Activated T-cell treated with anti-CD3 and anti-CD28 coated beads for 4 hours (primary cell): ENCODE measurements around the gene SMIM29.
A peak's percentile ranks its signal among the peaks of the same experiment; 100 is the strongest.

ENCODE experiments used
- DNase-seq: peaks from one replicate; pipeline ENCODE4 v3.0.0-alpha.2; 2020

The SMIM29 gene

DNA sequence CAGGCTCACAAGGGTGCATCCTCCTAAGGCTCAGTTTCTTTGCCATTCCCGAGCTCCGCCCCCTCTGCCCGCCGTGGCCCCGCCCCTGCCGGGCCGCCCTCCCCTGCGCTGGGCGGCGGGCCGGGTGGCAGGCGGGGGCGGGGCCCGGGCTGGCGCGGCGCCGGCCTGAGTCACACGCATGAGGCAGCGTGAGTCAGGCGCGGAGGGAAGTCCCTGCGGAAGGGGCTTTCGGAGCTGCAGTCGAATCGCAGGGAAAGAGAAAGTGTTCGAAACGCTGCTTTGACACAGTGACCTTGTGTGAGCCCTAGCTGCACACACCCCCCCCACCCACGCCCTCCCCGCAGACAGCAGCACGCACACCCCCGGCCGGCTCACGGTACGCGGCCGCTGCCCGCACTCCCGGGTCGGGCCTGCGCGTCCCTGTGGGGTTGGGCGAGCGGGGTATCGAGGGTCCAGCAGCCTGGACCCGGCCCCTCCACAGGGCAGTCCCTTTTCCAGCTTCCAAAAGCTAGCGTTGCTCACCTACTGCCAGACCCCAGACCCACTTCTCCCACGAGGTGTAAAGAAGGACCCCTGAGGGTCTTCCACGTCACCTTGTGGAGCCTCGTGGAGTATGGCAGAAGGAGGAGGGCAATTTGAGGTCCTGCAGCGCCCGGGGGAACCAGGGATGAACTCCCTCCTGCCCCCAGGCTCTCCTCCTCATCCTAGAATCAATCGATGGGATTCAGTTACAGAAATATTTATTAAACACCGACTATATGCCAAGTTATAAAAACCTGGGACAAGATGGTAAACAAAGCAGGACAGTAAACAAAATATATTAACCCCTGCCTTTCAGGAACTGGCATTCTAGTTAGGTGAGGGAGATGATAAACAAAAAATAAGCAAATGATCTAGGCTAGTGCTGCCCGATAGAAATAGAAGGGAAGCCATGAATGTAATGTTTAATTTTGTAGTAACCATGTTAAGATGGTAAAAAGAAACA lies 24.6 kb downstream of the SMIM29 start:
- peak; percentile 94 for DNase-seq

DNA sequence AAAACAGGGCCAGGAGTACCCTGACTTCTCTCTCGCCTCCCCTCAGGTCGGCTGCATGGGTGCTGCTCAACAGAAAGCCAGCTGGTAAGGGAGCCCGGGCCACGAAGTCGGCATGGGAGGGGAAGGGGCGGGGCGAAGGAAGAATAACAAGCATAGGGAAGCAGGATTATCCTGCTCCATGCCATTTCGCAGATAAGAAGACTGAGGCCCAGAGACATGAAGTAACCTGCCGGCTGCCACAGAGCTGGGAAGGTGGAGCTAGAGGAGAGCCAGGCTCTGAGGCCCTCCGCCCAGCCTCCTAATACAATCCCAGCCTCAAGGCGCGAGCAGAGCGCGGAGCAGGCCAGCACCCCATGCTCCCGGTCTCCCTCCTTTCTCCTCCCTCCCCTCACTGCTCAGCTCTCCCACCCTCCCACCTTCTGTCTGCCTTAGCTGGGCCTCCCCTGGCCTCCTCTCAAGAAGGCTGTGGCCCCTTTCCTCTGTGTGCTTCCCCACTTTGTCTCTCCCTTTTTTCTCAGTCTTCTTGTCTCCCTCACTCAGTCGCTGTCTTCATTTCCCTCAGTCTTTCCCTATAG lies 25.3 kb downstream of the SMIM29 start:
- DNase-seq = no peak

DNA sequence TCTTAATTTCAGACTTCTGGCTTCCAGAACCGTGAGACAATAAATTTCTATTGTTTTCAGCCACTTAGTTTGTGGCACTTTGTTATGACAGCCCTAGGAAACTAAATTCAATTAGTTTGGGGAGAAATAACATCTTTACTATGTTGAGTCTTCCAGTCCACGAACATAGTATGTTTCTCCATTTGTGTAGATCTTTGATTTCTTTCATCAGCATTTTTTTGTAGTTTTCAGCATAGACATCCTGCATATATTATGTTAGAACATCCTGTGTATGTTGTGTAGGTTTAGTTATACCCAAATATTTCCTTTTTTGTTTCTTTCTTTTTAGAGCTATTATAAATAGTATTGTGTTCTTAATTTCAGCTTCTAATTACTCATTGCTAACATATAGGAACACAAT lies 30.1 kb downstream of the SMIM29 start:
- DNase-seq = no peak

DNA sequence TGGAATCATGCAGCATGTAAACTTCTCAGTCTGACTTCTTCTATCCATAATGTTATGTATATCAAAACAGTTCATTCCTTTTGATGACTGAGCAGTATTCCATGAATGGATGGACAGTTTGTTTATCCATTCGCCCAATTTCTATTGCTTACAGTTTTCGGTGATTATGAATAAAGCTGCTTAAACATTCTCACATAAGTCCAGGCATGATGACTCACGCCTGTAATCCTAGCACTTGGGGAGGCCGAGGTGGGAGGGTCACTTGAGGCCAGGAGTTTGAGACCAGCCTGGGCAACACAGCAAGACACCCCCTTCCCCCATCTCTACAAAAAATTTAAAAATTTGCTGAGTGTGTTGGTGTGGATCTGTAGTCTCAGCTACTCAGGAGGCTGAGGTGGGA lies 35.0 kb downstream of the SMIM29 start:
- DNase-seq = no peak

DNA sequence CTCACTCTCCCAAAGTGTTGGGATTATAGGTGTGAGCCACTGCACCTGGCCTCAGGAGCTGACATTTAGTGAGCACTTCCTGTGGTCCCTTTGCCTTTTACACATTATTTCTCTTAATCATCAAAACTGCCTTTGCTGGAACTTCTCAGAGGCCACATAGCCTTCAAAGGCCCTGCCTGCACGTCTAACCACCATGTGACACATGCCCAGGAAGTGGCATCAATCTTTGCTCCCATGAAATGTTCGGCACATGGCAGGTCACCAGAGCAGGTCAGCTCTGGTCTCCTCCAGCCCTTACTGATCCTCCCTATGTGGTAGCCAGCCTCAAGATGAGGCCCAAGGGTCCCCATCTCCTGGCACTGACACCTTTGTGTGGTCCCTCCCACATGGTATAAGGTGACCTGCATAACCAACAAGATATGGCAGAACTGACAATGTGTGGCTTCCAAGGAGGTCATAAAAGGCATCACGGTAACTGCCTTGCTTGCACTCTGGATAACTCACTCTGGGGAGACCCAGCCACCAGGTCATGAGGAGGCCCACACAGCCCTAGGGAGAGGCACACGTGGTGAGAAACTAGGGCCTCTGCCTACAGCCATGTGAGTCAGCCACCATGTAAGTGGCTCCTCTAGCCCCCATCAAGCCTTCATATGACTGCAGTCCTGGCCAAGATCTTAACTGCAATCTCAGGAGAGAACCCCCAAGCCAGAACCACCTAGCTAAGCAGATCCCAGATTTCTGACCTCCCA lies 40.9 kb downstream of the SMIM29 start:
- no peak for DNase-seq

DNA sequence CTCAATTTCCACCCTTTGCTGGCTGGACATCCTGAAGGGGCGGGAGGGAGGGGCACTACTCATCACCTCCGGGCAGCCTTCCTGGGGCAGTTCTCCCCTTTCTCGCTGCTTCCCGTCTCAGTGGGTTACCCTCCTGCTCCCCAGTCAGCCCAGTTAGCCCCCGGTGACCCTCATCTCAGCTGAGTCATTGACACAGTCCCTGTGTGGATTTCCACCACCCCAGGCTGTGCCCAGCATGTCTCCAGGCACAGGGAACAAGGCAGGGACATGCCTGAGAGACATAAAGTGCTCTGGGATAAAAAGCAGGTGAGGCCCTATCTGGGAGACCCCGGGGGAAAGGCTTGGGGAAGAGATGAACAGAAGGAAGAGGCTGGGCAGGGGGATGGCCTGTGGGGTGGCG lies 42.1 kb downstream of the SMIM29 start:
- no peak for DNase-seq

DNA sequence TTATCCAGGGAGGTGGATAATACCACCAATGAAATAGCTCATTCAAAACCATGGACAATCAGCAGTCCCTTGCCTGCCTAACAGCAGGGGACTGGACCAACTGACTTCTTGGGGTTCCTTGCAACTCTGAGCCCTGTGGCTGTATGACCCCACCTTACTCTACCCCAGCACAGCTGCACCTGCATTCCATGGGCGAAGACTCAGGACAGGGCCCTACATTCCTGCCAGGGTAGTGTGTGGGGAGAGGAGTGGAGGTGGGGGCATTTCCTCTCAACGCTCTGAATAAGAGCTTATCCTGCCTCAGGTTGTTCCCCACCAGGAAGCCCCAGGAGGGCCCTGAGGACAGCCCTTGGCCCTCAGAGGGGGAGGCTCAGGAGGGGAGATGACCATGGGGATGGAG lies 42.9 kb downstream of the SMIM29 start:
- no peak for DNase-seq

DNA sequence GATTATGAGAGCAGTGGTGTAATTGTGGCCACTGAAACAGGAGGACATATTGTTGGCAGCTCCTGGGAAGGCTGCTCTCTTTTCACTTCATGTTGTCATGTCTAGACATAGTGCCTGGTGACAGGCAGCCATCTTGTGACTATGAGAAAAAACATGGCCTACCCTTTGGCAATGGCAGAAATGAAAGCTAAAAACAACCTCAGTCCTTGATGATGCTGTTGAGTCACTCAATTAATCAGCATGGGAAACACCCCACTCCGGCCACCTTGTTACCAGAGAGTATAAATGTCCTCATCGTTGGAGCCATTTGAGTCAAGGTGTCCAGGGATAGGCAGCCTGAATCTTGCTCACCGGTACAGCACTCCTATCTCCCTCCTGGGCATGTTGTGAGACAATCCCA lies 43.3 kb downstream of the SMIM29 start:
- DNase-seq = no peak

DNA sequence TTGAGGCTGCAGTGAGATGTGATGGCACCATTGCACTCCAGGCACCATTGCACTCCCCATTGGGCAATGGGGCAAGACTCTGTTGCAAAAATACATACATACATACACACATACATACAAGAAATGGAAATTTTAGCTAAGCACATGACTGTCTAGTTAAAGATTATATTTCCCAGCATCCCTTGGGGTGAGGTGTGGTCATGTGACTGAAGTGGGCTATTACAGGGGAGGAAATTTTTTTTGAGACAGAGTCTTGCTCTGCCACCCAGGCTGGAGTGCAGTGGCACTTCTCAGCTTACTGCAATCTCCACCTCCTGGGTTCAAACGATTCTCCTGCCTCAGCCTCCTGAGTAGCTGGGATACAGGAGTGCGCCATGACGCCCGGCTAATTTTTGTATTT lies 44.1 kb downstream of the SMIM29 start:
- DNase-seq = no peak

DNA sequence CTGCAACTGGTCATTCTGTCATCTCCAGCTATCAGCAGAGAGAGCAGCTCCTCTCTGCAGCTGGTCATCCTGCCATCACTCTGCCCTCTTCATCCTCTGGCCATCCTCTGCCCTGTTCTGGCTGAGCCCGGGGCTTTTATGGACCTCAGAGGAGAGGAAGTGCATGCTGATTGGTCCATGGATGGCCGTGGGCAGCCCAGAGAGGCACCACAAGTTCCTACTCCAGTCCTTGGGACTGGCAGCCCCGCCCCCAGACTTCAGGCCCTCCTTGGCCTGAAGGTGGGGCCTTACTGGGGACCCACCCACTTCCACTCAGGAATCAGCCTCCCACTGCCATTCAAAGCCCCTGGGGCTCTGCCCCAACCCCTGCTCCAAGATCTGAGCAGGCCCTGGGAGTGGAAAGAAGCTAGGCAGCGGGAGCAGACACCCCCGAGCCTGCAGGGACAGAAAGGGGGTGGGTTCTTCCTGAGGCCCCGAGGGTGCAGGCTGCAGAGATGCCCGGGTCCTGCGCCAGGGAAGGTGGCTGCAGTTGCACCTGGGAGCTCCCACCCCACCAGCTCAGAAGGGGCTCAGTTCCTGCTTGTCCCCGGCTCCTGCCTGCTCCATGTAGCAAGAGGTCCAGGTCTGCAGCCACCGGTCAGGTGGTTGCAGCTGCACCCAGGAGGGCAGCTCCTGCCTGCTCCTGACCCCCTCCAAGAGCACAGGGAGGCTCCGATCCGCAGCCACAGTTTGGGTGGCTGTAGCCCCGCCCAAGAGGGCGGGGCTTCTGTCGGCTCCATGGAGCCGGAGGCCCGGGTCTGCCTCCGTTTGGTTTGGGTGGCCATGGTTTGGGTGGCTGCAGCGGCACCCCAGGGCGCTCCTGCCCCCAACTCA lies 46.2 kb downstream of the SMIM29 start:
- no peak for DNase-seq

DNA sequence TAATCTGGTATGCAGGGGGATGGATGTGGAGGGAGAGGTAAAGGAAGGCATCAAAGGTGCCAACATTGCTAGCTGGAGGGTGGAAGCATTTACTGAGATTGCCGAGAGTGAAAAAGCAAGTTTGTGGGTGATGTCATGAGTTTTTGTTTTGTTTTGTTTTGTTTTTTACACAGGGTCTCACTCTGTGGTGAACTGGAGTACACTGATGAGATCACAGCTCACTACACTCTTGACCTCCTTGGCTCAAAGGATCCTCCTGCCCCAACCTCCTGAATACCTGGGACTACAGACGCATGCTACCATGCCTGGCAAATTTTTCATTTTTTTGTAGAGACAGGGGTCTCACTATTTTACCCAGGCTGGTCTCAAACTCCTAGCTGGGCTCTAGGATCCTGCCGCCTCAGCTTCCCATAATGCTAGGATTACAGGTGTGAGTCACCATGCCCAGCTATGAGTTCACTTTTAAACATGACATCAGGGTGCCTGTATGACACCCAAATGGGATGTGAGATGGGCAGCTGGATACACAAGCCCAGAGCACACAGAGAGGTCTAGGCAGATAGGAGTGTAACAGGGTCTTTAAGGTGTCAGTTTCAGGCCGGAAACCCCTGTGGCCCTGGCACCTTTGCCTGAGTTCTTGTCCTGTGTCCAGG lies 47.2 kb downstream of the SMIM29 start:
- no peak for DNase-seq

DNA sequence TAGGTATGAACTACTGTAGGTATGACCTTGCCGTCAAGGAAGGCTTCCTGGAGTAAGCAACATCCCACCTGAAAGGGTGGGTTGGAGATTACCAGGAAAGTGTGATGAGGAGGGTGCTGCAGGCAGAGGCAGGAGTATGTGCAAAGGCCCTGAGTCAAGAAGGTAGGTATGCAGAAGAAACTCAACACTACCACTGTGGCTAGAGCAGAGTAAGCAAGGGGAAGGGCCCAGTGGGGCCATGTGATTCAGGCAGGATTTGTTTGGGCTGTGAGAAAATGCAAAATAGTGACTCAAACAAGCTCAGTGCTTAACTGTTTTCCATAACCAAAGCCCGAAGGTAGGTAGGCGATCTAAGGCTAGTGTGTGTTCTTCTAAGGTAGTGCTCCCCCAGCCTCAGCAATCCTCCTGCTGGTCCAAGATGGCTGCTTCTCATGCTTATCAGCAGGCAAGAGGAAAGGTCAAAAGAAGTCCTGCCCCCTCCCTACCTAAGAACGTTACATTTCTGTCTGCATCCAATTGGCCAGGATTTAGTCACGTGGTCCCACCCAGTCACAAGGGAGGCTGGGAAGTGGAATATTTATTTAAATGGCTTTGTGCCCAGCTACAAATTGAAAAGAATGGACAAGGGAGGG lies 48.4 kb downstream of the SMIM29 start:
- no peak for DNase-seq

DNA sequence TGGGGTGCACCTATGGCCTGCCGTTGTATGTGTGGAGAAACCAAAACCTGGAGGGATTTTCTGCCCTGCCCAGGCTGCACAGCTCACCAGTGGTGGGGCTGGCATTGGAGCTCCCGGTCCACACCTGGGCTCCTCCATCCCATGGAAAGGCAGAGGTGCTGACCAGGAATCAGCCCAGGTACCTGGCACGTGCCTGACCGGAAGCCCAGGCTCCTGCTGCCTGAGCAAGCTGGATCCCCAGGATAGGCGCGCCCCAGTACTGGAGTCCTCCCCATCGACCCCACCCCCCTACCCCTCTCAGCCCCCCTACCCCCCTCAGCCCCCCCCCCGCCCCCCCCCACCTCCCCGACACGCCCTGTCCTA lies 52.0 kb downstream of the SMIM29 start:
- DNase-seq = no peak
